ENCODE data around the gene KRT77. TPM values are rescaled to one million over a fixed set of nuclear protein-coding genes. Genes with fewer than 3 reads are reported as not detected.
"Not testable (repeated sequence)": the region's sequence is repeated elsewhere in the genome, so short reads cannot be mapped to it uniquely, and the experiment has no call there.

KRT77 gene
- total RNA-seq, 2 experiments from 2014 or later, result not detected

DNA sequence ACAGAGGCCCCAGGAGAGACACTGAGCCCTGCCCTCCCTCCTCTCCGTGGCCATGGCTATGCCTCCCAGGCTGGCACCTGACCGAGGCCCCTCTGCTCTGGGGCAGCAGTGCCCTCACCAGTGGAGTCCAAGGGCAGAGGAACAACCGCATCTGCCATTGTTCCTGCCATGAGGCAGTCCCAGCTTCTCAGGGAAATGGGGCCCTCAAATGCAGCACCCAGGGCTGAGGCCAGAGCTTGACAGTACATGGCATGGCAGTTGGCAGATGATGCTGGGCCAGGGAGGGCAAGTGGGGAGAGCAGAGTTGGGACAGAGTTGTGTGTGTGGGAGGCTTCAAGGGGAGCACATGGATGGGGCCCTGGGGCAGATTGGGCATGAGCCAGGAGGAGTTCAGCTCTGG lies 21.1 kb upstream of the KRT77 start:
- POLR2A ChIA-PET, result no interaction called here
- CTCF ChIA-PET, result no interaction called here

DNA sequence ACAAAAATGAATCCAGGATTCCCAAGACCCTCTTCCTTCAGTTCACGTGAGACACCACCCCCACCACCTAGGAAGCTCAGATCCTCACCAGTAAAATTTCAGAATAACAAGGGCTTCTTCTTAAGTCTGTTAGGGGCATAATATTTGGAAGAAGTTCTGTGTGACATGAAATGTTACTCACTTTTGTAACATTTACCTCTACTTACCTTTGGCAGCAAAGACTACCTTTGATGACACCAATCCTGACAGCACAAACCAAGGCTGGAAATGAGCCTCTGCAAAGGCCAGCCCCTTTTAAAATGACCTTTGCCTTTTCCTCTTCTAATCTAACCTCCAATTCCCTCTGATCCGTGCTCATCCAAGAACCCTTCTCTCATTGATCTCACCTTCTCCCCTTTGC lies 19.4 kb upstream of the KRT77 start:
- ChIA-PET POLR2A (no interaction called here), CTCF (no interaction called here)

DNA sequence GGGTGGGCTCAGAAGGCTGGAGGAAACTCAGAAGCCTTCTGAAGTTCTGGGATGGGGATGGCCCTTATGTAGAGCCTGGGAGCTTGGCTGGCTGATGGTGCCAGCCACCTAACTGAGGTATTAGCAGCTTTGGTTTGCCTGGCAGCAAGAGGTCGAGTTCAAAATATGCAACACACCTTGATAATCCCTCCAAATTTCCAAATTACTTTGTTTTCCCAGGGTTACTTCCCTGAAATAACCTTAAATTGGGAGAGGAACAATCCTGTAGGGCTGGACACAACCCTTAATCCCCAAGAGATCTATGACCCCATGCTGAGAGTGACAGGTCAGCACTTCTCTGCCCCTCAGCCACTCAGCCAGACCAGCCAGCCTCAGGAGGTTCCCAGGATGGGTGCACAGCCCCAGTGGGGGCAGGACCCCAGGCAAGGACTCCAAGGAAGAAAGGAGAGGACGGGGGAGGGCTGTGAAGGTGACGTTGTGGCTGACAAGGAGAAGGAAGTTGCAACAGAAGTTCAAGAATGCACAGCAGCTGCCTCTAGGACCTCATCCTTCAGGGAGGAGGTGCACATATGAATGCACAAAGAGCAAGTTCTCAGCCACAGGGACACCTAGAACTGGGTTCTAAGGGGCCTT lies 18.6 kb upstream of the KRT77 start:
- CTCF ChIA-PET, result no interaction called here
- POLR2A ChIA-PET, result no interaction called here

DNA sequence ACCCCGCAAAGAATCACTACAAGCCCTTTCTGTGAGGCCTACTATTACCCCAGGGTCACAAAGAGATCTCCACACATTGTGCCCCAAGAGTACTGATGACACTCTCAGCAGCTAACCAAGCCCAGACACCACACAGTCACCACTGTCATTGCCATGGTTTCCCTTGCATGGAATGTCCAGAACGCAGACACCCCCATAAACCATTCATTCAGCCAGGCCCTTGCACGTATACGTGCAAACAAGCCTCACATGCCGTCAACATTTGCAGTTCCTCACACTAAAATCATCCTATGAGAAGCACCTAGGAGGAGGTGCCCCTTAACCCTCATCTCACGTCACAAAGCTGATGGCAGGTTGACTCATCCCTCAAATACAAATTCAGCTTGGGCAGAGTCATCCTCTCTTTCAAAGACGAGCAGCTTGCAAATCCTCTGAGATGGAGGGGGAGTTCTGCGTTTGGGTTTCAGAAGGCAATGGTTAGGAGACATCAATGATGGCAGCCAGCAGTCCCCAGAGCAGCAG lies 17.1 kb upstream of the KRT77 start:
- ChIA-PET POLR2A (no interaction called here), CTCF (no interaction called here)

- CTCF ChIA-PET, result no interaction called here
- POLR2A ChIA-PET, result no interaction called here
These were observed 12.7 kb upstream of the KRT77 start for GRCh38 chr12:52716061-52716460.

- POLR2A ChIA-PET, result no interaction called here
- CTCF ChIA-PET, result no interaction called here
These were observed 12.1 kb upstream of the KRT77 start for GRCh38 chr12:52715416-52715815.

- CTCF ChIA-PET, result no interaction called here
These were observed 11.6 kb upstream of the KRT77 start for GRCh38 chr12:52714887-52715281.

DNA sequence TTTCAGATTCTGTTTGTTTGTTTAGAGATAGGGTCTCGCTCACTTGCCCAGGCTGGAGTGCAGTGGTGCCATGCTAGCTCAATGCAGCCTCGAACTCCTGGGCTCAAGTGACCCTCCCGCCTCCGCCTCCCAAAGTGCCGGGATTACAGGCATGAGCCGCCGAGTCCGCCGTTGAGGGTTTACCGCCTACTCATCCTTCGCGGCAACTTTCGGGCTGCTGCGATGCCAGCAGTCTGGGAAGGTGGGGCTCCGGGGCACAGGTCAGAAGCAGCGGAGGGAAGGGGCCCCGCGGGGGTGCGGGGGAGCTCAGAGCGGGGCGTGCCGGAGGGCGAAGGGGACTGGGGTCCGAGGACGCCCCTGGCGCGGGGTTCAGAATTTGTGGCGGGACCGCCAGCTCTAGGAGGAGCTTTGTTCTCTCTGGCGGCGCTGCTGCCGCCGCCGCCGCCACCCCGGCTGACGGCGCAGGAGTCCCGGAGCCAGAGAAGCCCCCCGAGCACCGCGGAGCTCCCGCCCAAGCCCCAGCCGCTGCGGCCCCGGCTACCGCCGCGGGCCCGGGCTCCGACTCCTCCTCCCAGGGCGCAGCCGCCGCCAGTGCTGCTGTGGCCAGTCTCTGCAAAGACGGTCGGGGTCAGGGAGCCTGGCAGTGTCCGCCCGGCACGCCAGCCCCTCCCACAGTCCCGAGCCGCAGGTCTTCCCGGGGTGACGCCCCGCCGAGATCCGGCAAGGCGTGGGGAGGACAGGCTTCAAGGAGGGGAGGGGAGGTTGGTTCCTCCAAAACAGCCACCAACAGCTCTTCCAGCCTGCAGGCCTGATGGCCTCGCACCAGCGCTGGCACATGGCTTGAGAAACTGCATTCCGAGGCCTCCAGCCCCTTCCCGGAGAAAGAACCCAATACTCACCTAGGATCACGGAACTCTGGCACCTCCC lies 10.9 kb upstream of the KRT77 start:
- CTCF ChIA-PET, result no interaction called here
- POLR2A ChIA-PET, result no interaction called here

More at GRCh38 chr12:52714887-52715281, 11.6 kb upstream of the KRT77 start:
- POLR2A ChIA-PET, result no interaction called here

DNA sequence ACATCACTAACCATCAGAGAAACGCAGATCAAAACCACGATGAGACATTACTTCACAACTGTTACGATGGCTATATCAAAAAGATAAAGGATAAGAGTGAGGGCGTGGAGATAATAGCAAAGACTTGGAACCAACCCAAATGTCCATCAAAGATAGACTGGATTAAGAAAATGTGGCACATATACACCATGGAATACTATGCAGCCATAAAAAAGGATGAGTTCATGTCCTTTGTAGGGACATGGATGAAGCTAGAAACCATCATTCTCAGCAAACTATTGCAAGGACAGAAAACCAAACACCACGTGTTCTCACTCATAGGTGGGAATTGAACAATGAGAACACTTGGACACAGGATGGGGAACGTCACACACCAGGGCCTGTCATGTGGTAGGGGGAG lies 8.8 kb upstream of the KRT77 start:
- POLR2A ChIA-PET, CTCF ChIA-PET: not testable (repeated sequence)

DNA sequence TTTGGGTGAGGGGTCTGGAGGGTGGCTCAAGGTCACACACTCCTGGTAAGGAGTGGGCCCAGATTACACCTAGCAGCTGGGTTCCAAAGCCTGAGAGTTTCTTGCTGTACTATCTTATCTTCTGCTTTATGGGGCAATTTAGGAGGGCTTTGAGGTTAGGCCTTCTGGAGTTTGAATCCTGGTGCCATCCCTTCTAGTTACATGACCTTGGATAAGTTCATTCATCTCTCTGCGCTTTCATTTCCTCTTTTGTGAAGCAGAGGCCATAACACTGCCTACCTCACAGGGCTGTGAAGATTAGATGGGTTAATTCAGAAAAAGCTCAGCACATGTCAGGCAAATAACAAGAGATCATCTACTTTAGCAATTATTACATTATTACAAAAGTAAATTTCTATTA lies 7.4 kb upstream of the KRT77 start:
- ChIA-PET POLR2A (no interaction called here), CTCF (interaction anchor here (0.8 kb wide), 1 partner anchor 128 kb away, joined by 4 read pairs; no protein-coding TSS in a partner anchor)

DNA sequence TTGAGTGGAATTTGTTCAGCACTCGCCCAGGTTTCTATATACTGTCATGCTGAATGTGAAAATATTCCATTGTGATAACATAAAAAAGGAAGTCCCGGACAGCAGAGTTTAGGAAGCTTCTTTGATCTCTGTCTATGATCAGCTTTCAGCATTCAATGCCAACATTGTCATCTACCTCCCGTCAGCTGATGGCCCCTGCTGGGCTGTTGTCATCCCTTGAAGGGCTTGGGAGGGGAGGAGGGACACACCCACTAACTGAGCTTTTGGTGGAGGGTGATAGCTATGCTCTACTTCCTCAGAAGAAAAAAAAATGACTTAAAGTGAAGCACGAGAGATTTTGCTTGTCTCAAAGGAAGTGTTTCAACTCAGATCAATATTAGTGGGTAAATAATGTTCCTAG lies 4.7 kb upstream of the KRT77 start:
- POLR2A ChIA-PET, result no interaction called here

DNA sequence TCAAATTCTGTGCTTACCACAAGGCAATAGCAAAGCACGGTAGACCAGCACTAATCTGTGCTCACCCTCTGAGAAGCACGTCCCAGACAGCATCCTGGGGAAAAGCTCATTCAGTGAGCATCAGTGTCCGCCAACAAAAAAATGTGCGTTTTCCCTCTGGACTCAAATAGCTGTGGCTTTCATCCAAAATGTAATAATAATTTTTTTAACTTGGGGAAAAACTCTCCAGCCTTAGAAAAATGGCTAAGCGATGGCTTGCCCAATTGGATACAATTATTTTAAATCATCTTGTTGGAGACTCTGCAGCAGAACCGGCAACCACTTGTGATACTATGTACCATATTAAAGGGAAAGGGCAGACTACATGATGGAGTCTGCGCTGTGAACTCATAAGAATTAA lies 1.1 kb upstream of the KRT77 start:
- ChIA-PET POLR2A (no interaction called here), CTCF (no interaction called here)

More for the DNA sequence above, 4.7 kb upstream of the KRT77 start:
- CTCF ChIA-PET, result no interaction called here

- ChIA-PET CTCF (no interaction called here), POLR2A (no interaction called here)
These were observed 554 bp upstream of the KRT77 start for GRCh38 chr12:52703878-52704277.

- POLR2A ChIA-PET, result no interaction called here
- CTCF ChIA-PET, result no interaction called here
These were observed 986 bp downstream of the KRT77 start for GRCh38 chr12:52702338-52702737.

DNA sequence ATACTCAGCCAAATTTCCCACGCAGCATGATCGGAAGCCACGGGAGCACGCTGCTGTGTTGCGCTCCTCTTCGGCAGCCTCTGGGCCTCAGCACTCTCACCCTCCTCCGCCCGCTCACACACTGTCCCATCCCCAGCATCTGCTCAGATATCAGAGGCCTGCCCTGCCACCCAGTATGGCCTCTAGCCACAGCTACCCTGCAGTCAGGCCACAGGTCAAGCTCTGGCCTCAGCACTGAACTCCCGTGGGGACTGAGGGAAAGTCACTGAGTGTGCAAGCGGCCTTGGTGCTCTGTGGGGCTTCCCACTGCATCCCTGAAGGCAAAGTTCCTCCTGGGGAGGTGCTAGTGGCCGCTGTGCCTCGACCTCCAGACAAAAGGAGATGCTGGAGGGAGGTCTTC lies 2.0 kb downstream of the KRT77 start:
- POLR2A ChIA-PET, result no interaction called here
- CTCF ChIA-PET, result no interaction called here

DNA sequence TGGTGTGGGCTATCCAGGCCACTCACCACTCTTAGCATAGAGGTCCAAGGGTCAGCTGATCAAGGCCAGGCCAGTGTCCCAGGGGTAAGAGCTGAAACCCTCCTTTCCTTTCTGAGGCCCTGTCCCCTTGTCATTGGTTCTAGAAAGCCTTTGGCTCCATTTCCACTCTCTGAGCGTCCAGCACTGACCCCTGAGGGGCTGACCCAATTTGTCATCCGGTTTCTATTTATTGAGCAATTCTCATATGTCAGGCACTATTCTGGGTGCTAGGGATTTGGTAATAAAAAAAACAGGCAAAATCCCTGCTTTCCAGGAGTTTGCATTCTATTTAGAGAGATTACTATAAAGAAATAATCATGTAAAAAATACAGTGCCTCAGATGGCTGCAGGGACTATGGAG lies 3.4 kb downstream of the KRT77 start:
- CTCF ChIA-PET, result no interaction called here
- POLR2A ChIA-PET, result no interaction called here

GRCh38 chr12:52699373-52699772 lies 4.0 kb downstream of the KRT77 start:
- CTCF ChIA-PET, result no interaction called here
- POLR2A ChIA-PET, result no interaction called here

- CTCF ChIA-PET, result no interaction called here
- POLR2A ChIA-PET, result no interaction called here
These were observed 4.5 kb downstream of the KRT77 start for GRCh38 chr12:52698651-52699340.

DNA sequence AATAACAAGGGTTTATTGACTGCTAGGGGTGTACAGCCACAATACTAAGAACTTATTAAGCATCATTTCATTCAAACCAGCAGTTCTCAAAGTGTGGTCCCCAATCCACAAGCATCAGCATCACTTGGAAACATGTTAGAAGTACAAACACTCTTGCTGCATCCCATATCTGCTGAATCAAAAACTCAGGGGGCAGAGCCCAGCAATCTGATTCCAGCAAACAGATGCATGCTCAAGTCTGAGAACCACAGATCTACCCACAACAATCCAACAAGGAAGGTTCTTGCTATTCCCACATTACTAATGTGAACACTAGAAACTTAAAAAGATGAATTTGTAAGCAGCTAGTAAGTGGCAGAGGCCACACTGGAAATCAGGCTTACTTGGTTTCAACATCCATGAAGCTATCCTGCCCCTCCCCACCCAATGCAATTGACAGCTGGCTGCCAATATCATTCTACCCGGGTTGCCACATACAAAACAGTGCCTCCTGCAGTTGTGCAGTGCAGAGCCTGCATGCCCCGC lies 6.2 kb downstream of the KRT77 start:
- CTCF ChIA-PET, result no interaction called here
- POLR2A ChIA-PET, result no interaction called here

DNA sequence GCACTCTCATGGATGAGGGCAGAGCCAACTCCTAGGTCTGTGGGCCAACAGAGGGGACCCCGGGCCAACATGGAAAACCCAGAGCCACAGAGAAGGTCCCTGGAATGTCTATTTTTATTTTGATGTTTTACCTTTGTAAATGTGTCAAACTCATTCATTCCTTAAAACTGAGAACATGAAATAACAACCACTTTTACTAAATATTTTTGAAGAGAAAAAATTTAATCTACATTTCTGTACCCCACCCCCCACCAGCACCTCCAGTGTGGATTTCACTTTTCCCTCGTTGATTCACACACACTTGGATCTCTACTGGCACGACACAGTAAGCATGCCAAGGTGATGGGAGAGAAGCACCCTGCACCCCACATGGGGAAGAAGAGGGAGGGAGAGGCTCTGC lies 6.7 kb downstream of the KRT77 start:
- ChIA-PET POLR2A (no interaction called here), CTCF (no interaction called here)

DNA sequence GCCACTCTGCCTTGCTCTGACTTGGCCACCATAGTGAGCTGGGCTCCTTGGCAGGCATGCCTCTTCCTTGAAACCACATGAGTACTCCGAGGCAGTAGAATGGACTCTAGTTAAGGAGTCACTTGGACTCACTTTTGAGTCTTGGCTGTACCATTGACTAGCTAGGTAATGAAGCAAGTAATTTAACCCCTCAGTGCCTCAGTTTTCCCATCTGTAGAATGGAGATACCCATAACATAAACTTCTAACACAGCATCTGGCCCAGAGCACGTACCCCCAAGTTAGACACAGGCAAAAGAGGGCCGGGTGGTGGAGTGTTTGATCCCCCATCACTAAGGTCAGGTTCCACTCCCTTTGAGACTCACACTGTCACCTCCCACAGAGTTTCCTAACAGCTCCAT lies 8.3 kb downstream of the KRT77 start:
- CTCF ChIA-PET, result no interaction called here
- POLR2A ChIA-PET, result no interaction called here
